Measurements from ENCODE around the gene TRIP4.

TRIP4 gene

GRCh38 chr15:64464276-64465005 is 76.8 kb downstream of the TRIP4 start:
- no peaks in the 10 kb centered on the region for H3K9me3 ChIP-seq (ENCODE audit: control insufficient read depth, low read length)
- peaks cover 14% of the 10 kb centered on the region for H3K4me1 ChIP-seq (ENCODE audit: control insufficient read depth, insufficient read depth, low read length, poor library complexity, severe bottlenecking)
- WGBS, 2 experiments (ENCODE audit: insufficient coverage in 2 of 2), result 88 to 94% methylated on average over 2 of the region's 3 CpGs
- peaks cover 45% of the 10 kb centered on the region for H3K36me3 ChIP-seq (ENCODE audit: control insufficient read depth, insufficient read depth, low read length)
- no peak overlapping the region for H3K27ac ChIP-seq (ENCODE audit: low read depth, low read length, severe bottlenecking)
- no peak overlapping the region for H3K4me3 ChIP-seq (ENCODE audit: extremely low read depth, insufficient read depth, low read length, poor library complexity, severe bottlenecking)

- H3K36me3 ChIP-seq (ENCODE audit: control insufficient read depth, insufficient read depth, low read length), result peaks cover 60% of the 10 kb centered on the region
- 83 to 86% methylated on average over 1 to 2 of the region's 4 CpGs for WGBS, 2 experiments (ENCODE audit: insufficient coverage in 2 of 2)
- H3K4me3 ChIP-seq (ENCODE audit: extremely low read depth, insufficient read depth, low read length, poor library complexity, severe bottlenecking), result no peak overlapping the region
- no peaks in the 10 kb centered on the region for H3K9me3 ChIP-seq (ENCODE audit: control insufficient read depth, low read length)
- H3K4me1 ChIP-seq (ENCODE audit: control insufficient read depth, insufficient read depth, low read length, poor library complexity, severe bottlenecking), result peaks cover 11% of the 10 kb centered on the region
- no peak overlapping the region for H3K27ac ChIP-seq (ENCODE audit: low read depth, low read length, severe bottlenecking)
These were observed 78.9 kb downstream of the TRIP4 start for GRCh38 chr15:64466408-64467141.

- H3K9me3 ChIP-seq (ENCODE audit: control insufficient read depth, low read length), result no peaks in the 10 kb centered on the region
- H3K27ac ChIP-seq (ENCODE audit: low read depth, low read length, severe bottlenecking), result no peak overlapping the region
- H3K4me3 ChIP-seq (ENCODE audit: extremely low read depth, insufficient read depth, low read length, poor library complexity, severe bottlenecking), result no peak overlapping the region
- peaks cover 57% of the 10 kb centered on the region for H3K36me3 ChIP-seq (ENCODE audit: control insufficient read depth, insufficient read depth, low read length)
- H3K4me1 ChIP-seq (ENCODE audit: control insufficient read depth, insufficient read depth, low read length, poor library complexity, severe bottlenecking), result no peaks in the 10 kb centered on the region
- WGBS, 2 experiments (ENCODE audit: insufficient coverage in 2 of 2), result 95 to 100% methylated on average over 3 to 4 of the region's 4 CpGs
These were observed 84.5 kb downstream of the TRIP4 start for GRCh38 chr15:64472161-64472560.

GRCh38 chr15:64474846-64475245 is 87.2 kb downstream of the TRIP4 start:
- 83 to 100% methylated on average over 1 of the region's 2 CpGs for WGBS, 2 experiments (ENCODE audit: insufficient coverage in 2 of 2)
- H3K4me3 ChIP-seq (ENCODE audit: extremely low read depth, insufficient read depth, low read length, poor library complexity, severe bottlenecking), result no peak overlapping the region
- no peaks in the 10 kb centered on the region for H3K4me1 ChIP-seq (ENCODE audit: control insufficient read depth, insufficient read depth, low read length, poor library complexity, severe bottlenecking)
- H3K27ac ChIP-seq (ENCODE audit: low read depth, low read length, severe bottlenecking), result no peak overlapping the region
- peaks cover 48% of the 10 kb centered on the region for H3K36me3 ChIP-seq (ENCODE audit: control insufficient read depth, insufficient read depth, low read length)
- no peaks in the 10 kb centered on the region for H3K9me3 ChIP-seq (ENCODE audit: control insufficient read depth, low read length)

- Histone ChIP-seq H3K4me1 (ENCODE audit: control insufficient read depth, insufficient read depth, low read length, poor library complexity, severe bottlenecking) (no peaks in the 10 kb centered on the region), H3K27ac (ENCODE audit: low read depth, low read length, severe bottlenecking) (no peak overlapping the region), H3K9me3 (ENCODE audit: control insufficient read depth, low read length) (no peaks in the 10 kb centered on the region), H3K4me3 (ENCODE audit: extremely low read depth, insufficient read depth, low read length, poor library complexity, severe bottlenecking) (no peak overlapping the region), H3K36me3 (ENCODE audit: control insufficient read depth, insufficient read depth, low read length) (peaks cover 42% of the 10 kb centered on the region)
- 100% methylated on average over 1 of the region's 1 CpG; no CpG with 5 or more reads in 1 of the 2 experiments for WGBS, 2 experiments (ENCODE audit: insufficient coverage in 2 of 2)
These were observed 88.9 kb downstream of the TRIP4 start for GRCh38 chr15:64476550-64476949.

- Histone ChIP-seq H3K9me3 (ENCODE audit: control insufficient read depth, low read length) (no peaks in the 10 kb centered on the region), H3K27ac (ENCODE audit: low read depth, low read length, severe bottlenecking) (no peak overlapping the region), H3K4me3 (ENCODE audit: extremely low read depth, insufficient read depth, low read length, poor library complexity, severe bottlenecking) (no peak overlapping the region), H3K4me1 (ENCODE audit: control insufficient read depth, insufficient read depth, low read length, poor library complexity, severe bottlenecking) (no peaks in the 10 kb centered on the region), H3K36me3 (ENCODE audit: control insufficient read depth, insufficient read depth, low read length) (peaks cover 31% of the 10 kb centered on the region)
- WGBS, 2 experiments (ENCODE audit: insufficient coverage in 2 of 2), result no CpG with 5 or more reads among the region's 1 CpG
These were observed 91.2 kb downstream of the TRIP4 start for GRCh38 chr15:64478863-64479262.

GRCh38 chr15:64480891-64481290 is 93.3 kb downstream of the TRIP4 start:
- Histone ChIP-seq H3K36me3 (ENCODE audit: control insufficient read depth, insufficient read depth, low read length) (peaks cover 30% of the 10 kb centered on the region), H3K4me3 (ENCODE audit: extremely low read depth, insufficient read depth, low read length, poor library complexity, severe bottlenecking) (no peak overlapping the region), H3K4me1 (ENCODE audit: control insufficient read depth, insufficient read depth, low read length, poor library complexity, severe bottlenecking) (no peaks in the 10 kb centered on the region), H3K27ac (ENCODE audit: low read depth, low read length, severe bottlenecking) (no peak overlapping the region), H3K9me3 (ENCODE audit: control insufficient read depth, low read length) (no peaks in the 10 kb centered on the region)
- WGBS, 2 experiments (ENCODE audit: insufficient coverage in 2 of 2), result 100% methylated on average over 1 to 2 of the region's 4 CpGs

- H3K9me3 ChIP-seq (ENCODE audit: control insufficient read depth, low read length), result no peaks in the 10 kb centered on the region
- no peaks in the 10 kb centered on the region for H3K4me1 ChIP-seq (ENCODE audit: control insufficient read depth, insufficient read depth, low read length, poor library complexity, severe bottlenecking)
- peaks cover 35% of the 10 kb centered on the region for H3K36me3 ChIP-seq (ENCODE audit: control insufficient read depth, insufficient read depth, low read length)
- H3K4me3 ChIP-seq (ENCODE audit: extremely low read depth, insufficient read depth, low read length, poor library complexity, severe bottlenecking), result no peak overlapping the region
- no peak overlapping the region for H3K27ac ChIP-seq (ENCODE audit: low read depth, low read length, severe bottlenecking)
These were observed 96.1 kb downstream of the TRIP4 start for GRCh38 chr15:64483749-64484148.

- peaks cover 40% of the 10 kb centered on the region for H3K36me3 ChIP-seq (ENCODE audit: control insufficient read depth, insufficient read depth, low read length)
- H3K4me1 ChIP-seq (ENCODE audit: control insufficient read depth, insufficient read depth, low read length, poor library complexity, severe bottlenecking), result no peaks in the 10 kb centered on the region
These were observed 98.2 kb downstream of the TRIP4 start for GRCh38 chr15:64485796-64486195.

GRCh38 chr15:64490598-64491259 is 103.1 kb downstream of the TRIP4 start:
- Histone ChIP-seq H3K4me3 (ENCODE audit: extremely low read depth, insufficient read depth, low read length, poor library complexity, severe bottlenecking) (no peak overlapping the region), H3K27ac (ENCODE audit: low read depth, low read length, severe bottlenecking) (no peak overlapping the region), H3K4me1 (ENCODE audit: control insufficient read depth, insufficient read depth, low read length, poor library complexity, severe bottlenecking) (no peaks in the 10 kb centered on the region), H3K9me3 (ENCODE audit: control insufficient read depth, low read length) (no peaks in the 10 kb centered on the region), H3K36me3 (ENCODE audit: control insufficient read depth, insufficient read depth, low read length) (peaks cover 45% of the 10 kb centered on the region)

More at GRCh38 chr15:64485796-64486195, 98.2 kb downstream of the TRIP4 start:
- Histone ChIP-seq H3K27ac (ENCODE audit: low read depth, low read length, severe bottlenecking) (no peak overlapping the region), H3K4me3 (ENCODE audit: extremely low read depth, insufficient read depth, low read length, poor library complexity, severe bottlenecking) (no peak overlapping the region), H3K9me3 (ENCODE audit: control insufficient read depth, low read length) (no peaks in the 10 kb centered on the region)

GRCh38 chr15:64493641-64494040 is 106.0 kb downstream of the TRIP4 start:
- Histone ChIP-seq H3K4me3 (ENCODE audit: extremely low read depth, insufficient read depth, low read length, poor library complexity, severe bottlenecking) (no peak overlapping the region), H3K4me1 (ENCODE audit: control insufficient read depth, insufficient read depth, low read length, poor library complexity, severe bottlenecking) (no peaks in the 10 kb centered on the region), H3K9me3 (ENCODE audit: control insufficient read depth, low read length) (no peaks in the 10 kb centered on the region), H3K36me3 (ENCODE audit: control insufficient read depth, insufficient read depth, low read length) (peaks cover 44% of the 10 kb centered on the region), H3K27ac (ENCODE audit: low read depth, low read length, severe bottlenecking) (no peak overlapping the region)
- WGBS, 2 experiments (ENCODE audit: insufficient coverage in 2 of 2), result 66 to 90% methylated on average over 2 of the region's 2 CpGs
